ENCODE results near the gene TRIM29. TPM values are rescaled to one million over a fixed set of nuclear protein-coding genes. Genes with fewer than 3 reads are reported as not detected.

TRIM29 gene
- total and polyA plus RNA-seq, 2 of the 13 experiments (the other 11 are each of a cell fraction or from before 2014, with no cell fraction given) = 0.86 TPM

DNA sequence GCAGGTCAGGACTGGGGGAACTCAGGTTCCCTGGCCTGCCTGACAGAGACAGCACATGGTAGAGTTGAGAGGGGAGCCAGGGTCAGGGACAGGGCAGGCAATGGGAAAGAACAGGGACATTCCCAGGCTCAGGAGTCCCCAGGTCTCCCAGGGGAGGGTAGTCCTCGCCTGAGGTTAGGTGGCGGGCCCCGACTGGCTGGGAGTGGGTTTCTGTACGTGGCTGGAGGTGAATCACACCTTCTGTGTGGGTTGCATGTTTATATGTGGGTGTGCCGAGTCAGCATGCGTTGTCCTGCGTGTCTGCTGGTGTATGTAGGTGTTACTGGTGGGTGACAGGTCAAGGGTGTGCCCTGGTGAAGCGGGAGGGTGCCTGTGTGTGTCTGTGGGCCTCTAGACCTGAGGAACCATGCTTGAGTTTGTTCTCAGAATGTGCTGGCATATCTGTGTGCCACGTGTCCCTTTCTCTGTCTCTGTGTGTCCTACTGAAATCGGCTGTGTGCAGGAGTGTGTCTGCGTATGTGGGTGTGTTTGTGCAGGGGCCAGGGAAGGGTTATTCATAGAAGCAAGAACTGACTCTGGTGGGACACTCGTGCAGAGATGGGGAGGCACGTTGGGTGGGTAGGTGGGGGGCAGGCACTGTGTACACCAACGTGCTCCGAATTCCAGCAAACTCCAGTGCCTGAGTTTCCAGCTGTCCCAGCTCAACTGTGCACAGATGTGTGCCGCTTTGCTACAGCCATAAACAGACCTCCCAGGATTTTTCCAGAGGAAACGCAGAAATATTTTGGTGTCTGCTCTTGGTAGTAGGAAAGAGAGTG, 49.1 kb upstream of the TRIM29 start (continued):
- TF ChIP-seq, protein P1, sequence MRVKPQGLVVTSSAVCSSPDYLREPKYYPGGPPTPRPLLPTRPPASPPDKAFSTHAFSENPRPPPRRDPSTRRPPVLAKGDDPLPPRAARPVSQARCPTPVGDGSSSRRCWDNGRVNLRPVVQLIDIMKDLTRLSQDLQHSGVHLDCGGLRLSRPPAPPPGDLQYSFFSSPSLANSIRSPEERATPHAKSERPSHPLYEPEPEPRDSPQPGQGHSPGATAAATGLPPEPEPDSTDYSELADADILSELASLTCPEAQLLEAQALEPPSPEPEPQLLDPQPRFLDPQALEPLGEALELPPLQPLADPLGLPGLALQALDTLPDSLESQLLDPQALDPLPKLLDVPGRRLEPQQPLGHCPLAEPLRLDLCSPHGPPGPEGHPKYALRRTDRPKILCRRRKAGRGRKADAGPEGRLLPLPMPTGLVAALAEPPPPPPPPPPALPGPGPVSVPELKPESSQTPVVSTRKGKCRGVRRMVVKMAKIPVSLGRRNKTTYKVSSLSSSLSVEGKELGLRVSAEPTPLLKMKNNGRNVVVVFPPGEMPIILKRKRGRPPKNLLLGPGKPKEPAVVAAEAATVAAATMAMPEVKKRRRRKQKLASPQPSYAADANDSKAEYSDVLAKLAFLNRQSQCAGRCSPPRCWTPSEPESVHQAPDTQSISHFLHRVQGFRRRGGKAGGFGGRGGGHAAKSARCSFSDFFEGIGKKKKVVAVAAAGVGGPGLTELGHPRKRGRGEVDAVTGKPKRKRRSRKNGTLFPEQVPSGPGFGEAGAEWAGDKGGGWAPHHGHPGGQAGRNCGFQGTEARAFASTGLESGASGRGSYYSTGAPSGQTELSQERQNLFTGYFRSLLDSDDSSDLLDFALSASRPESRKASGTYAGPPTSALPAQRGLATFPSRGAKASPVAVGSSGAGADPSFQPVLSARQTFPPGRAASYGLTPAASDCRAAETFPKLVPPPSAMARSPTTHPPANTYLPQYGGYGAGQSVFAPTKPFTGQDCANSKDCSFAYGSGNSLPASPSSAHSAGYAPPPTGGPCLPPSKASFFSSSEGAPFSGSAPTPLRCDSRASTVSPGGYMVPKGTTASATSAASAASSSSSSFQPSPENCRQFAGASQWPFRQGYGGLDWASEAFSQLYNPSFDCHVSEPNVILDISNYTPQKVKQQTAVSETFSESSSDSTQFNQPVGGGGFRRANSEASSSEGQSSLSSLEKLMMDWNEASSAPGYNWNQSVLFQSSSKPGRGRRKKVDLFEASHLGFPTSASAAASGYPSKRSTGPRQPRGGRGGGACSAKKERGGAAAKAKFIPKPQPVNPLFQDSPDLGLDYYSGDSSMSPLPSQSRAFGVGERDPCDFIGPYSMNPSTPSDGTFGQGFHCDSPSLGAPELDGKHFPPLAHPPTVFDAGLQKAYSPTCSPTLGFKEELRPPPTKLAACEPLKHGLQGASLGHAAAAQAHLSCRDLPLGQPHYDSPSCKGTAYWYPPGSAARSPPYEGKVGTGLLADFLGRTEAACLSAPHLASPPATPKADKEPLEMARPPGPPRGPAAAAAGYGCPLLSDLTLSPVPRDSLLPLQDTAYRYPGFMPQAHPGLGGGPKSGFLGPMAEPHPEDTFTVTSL (CRISPR knock-in tag; IDR thresholded peaks at IDR 0.05; ENCODE audit: borderline replicate concordance) = peak; percentile 56; the same call in 1 of the 2 replicates
- TF ChIP-seq TOE1 (CRISPR knock-in tag; IDR thresholded peaks at IDR 0.05) = no peak
- TF ChIP-seq, protein P2, sequence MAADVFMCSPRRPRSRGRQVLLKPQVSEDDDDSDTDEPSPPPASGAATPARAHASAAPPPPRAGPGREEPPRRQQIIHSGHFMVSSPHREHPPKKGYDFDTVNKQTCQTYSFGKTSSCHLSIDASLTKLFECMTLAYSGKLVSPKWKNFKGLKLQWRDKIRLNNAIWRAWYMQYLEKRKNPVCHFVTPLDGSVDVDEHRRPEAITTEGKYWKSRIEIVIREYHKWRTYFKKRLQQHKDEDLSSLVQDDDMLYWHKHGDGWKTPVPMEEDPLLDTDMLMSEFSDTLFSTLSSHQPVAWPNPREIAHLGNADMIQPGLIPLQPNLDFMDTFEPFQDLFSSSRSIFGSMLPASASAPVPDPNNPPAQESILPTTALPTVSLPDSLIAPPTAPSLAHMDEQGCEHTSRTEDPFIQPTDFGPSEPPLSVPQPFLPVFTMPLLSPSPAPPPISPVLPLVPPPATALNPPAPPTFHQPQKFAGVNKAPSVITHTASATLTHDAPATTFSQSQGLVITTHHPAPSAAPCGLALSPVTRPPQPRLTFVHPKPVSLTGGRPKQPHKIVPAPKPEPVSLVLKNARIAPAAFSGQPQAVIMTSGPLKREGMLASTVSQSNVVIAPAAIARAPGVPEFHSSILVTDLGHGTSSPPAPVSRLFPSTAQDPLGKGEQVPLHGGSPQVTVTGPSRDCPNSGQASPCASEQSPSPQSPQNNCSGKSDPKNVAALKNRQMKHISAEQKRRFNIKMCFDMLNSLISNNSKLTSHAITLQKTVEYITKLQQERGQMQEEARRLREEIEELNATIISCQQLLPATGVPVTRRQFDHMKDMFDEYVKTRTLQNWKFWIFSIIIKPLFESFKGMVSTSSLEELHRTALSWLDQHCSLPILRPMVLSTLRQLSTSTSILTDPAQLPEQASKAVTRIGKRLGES (CRISPR knock-in tag; IDR thresholded peaks at IDR 0.05; ENCODE audit: borderline replicate concordance) = no peak
- TF ChIP-seq ZNF598 (CRISPR knock-in tag; IDR thresholded peaks at IDR 0.05; ENCODE audit: borderline replicate concordance) = no peak
- TF ChIP-seq, protein P3, sequence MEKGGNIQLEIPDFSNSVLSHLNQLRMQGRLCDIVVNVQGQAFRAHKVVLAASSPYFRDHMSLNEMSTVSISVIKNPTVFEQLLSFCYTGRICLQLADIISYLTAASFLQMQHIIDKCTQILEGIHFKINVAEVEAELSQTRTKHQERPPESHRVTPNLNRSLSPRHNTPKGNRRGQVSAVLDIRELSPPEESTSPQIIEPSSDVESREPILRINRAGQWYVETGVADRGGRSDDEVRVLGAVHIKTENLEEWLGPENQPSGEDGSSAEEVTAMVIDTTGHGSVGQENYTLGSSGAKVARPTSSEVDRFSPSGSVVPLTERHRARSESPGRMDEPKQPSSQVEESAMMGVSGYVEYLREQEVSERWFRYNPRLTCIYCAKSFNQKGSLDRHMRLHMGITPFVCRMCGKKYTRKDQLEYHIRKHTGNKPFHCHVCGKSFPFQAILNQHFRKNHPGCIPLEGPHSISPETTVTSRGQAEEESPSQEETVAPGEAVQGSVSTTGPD (CRISPR knock-in tag; IDR thresholded peaks at IDR 0.05) = no peak
- TF ChIP-seq HNRNPLL (IDR thresholded peaks at IDR 0.05; ENCODE audit: low read depth, low read length, poor library complexity, severe bottlenecking) = no peak
- TF ChIP-seq, protein P4, sequence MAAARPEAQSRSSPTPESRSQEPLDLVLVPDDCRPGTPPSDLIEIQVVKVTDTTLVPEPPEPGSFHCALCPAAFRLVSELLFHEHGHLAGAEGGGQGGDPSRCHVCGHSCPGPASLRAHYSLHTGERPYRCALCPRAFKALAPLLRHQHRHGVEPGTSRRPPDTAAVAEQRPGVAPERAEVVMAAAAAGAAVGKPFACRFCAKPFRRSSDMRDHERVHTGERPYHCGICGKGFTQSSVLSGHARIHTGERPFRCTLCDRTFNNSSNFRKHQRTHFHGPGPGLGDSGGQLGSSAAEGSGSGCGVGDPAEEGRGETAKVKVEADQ (CRISPR knock-in tag; IDR thresholded peaks at IDR 0.05; ENCODE audit: borderline replicate concordance) = no peak
- 0 out of 2 replicates have a peak, but pooled peaks have one; percentile 19 for TF ChIP-seq GLI4 (CRISPR knock-in tag; IDR thresholded peaks at IDR 0.05; ENCODE audit: borderline replicate concordance)
- no peak for TF ChIP-seq ZNF780A (CRISPR knock-in tag; IDR thresholded peaks at IDR 0.05)
- no peak for TF ChIP-seq SRSF1 (optimal IDR thresholded peaks at IDR 0.05; ENCODE audit: low read depth, low read length)
- no peak for TF ChIP-seq ZFP90 (CRISPR knock-in tag; IDR thresholded peaks at IDR 0.05; ENCODE audit: borderline replicate concordance)
- TF ChIP-seq TEAD3 (CRISPR knock-in tag; optimal IDR thresholded peaks at IDR 0.05; ENCODE audit: borderline replicate concordance) = peak; percentile 35
- TF ChIP-seq ARID2 (CRISPR knock-in tag; IDR thresholded peaks at IDR 0.05; ENCODE audit: borderline replicate concordance) = peak; percentile 69; the same call in 1 of the 2 replicates
- peak; percentile 70 for TF ChIP-seq RXRB (CRISPR knock-in tag; IDR thresholded peaks at IDR 0.05; ENCODE audit: borderline replicate concordance)
- TF ChIP-seq MAFK (conservative IDR thresholded peaks at IDR 0.05 in 1 of 2, IDR thresholded peaks at IDR 0.05 in 1 of 2; ENCODE audit: low read length in 2 of 2) = peak; percentile 71 to 73
- TF ChIP-seq ATF7 (IDR thresholded peaks at IDR 0.05) = no peak
- TF ChIP-seq ATF7 (CRISPR knock-in tag; IDR thresholded peaks at IDR 0.05) = no peak
- TF ChIP-seq ZNF124 (CRISPR knock-in tag; IDR thresholded peaks at IDR 0.05) = no peak

Data from HepG2 (cell line).